Activated naive CD8-positive, alpha-beta T cell treated with anti-CD3 and anti-CD28 coated beads, Interleukin-2, amount 50 U/mL, for 24 hours (primary cell): ENCODE results near the gene CUEDC2.

Source experiments
- ATAC-seq: fragments of 150-1000 bp; cut with Tn5 transposase; one replicate; pipeline ENCODE4 v1.10.0; 2021
- DNase-seq: peaks from one replicate; pipeline ENCODE4 v3.0.0; 2021
- H3K27ac Mint-ChIP-seq: one replicate; pipeline ENCODE4 v1.8.0; 2021; ENCODE audit warnings: mild to moderate bottlenecking, mixed read lengths
- H3K27me3 Mint-ChIP-seq: one replicate; pipeline ENCODE4 v1.8.0; 2021; ENCODE audit warnings: mixed read lengths
- H3K36me3 Mint-ChIP-seq: one replicate; pipeline ENCODE4 v1.8.0; 2021; ENCODE audit warnings: low read depth, mixed read lengths
- H3K4me1 Mint-ChIP-seq: one replicate; pipeline ENCODE4 v1.8.0; 2021; ENCODE audit warnings: mixed read lengths
- H3K4me3 Mint-ChIP-seq: one replicate; pipeline ENCODE4 v1.8.0; 2021; ENCODE audit warnings: mild to moderate bottlenecking, moderate library complexity, mixed read lengths
- H3K9me3 Mint-ChIP-seq: one replicate; pipeline ENCODE4 v1.8.0; 2021; ENCODE audit warnings: mixed read lengths

Gene CUEDC2

DNA sequence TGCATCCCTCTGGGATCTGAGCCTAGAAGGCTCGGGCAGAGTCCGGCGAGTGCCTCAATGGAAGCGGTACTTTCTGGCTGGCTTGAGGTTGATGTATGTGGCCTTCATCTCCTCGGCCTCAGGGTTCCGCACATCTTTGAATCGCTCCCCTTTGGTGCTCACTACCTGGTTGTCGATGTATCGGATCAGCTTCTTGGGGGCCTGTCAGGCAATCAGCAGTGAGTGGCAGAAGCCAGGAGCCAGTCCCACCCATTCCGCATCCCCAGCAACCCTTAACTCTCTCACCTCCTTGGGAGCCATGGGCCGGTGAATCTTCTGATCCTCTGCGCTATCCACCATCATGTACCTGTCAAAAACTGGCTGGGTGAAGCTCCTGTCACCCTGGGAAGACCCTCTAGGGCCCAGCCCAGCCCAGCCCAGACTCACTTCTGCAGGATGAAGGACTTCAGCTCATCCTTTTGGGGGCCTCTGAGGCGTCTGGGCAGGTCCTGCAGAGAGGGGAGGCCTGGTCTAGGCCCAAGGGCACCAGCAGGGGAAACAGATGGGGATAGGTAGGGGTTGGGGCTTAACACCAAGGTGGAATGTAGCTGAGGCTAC lies 8.9 kb downstream of the CUEDC2 start:
- DNase-seq (no peak), ATAC-seq (no peak)
- Mint-ChIP-seq H3K4me3 (peak overlapping the region; percentile 21), H3K27ac (no peak overlapping the region), H3K4me1 (peaks cover 53% of the 10 kb centered on the region), H3K9me3 (no peaks in the 10 kb centered on the region), H3K36me3 (peaks cover 8% of the 10 kb centered on the region), H3K27me3 (peaks cover 9% of the 10 kb centered on the region)

DNA sequence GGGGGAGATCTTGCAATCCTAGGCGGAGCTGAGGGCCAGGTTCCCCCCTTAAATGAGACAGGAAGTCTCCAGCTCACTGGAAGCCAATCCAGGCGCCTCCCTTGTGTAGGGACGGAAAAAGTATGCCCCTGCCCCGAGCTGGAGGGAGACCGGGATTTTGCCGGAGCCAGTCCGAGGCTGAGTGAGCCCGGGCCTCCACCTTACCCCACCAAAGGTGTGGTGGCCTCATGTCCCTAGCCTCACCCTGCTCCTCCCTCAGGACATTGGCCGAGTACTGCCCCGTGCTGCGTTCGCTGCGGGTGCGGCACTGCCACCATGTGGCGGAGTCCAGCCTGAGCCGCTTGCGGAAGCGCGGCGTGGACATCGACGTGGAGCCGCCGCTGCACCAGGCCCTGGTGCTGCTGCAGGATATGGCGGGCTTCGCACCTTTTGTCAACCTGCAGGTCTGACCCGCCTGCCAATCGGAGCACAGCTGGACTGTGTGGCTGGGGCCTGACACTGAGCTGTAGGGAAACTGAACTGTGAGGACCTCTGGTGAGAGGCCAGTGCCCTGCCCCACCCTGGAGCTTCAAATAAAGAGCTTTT lies 9.7 kb downstream of the CUEDC2 start:
- Mint-ChIP-seq H3K27me3 (peaks cover 17% of the 10 kb centered on the region), H3K27ac (peak overlapping the region; percentile 49), H3K36me3 (peaks cover 8% of the 10 kb centered on the region), H3K9me3 (no peaks in the 10 kb centered on the region), H3K4me3 (peak overlapping the region; percentile 91), H3K4me1 (peaks cover 55% of the 10 kb centered on the region)
- ATAC-seq (peak; percentile 11), DNase-seq (peak; percentile 73)

DNA sequence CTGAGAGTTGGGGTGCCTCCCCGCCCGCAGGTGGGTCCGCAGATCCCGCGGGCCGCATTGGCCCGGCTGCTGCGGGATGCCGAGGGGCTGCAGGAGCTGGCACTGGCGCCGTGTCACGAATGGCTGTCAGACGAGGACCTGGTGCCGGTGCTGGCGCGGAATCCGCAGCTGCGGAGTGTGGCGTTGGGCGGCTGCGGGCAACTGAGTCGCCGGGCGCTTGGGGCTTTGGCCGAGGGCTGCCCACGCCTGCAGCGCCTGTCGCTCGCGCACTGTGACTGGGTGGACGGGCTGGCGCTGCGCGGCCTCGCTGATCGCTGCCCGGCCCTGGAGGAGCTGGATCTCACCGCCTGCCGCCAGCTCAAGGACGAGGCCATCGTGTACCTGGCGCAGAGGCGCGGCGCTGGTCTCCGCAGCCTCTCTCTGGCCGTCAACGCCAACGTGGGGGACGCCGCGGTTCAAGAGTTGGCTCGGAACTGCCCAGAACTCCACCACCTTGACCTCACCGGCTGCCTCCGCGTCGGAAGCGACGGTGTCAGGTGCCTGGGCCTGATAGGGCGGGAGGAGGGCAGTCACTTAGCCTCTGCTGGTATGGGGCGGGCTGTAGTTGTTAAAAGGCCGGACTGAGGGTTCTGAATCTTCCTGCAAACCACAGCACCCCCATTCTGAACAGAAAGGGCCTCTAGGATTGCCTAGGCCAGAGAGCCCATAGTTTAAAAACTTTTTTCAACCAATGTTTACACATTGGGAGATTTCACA lies 10.4 kb downstream of the CUEDC2 start:
- H3K36me3 Mint-ChIP-seq = peaks cover 8% of the 10 kb centered on the region
- H3K27me3 Mint-ChIP-seq = peaks cover 24% of the 10 kb centered on the region
- peaks cover 48% of the 10 kb centered on the region for H3K4me1 Mint-ChIP-seq
- ATAC-seq (peak; percentile 3), DNase-seq (no peak)
- H3K27ac Mint-ChIP-seq = peak overlapping the region; percentile 97
- no peaks in the 10 kb centered on the region for H3K9me3 Mint-ChIP-seq
- H3K4me3 Mint-ChIP-seq = peak overlapping the region; percentile 91

DNA sequence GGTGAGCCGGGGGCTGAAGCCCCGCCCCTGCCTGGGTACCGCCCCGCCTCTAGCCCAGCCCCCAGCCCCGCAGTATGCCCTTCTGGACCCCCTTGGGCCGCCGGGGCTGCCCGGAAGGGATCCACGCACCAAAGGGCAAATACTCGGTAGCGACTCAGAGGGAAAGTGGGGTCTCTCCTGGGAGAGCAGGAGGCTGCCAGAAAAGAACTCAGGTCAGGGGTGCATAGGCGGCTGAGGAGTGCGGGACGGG lies 10.9 kb downstream of the CUEDC2 start:
- Mint-ChIP-seq H3K36me3 (peaks cover 8% of the 10 kb centered on the region), H3K27me3 (peaks cover 25% of the 10 kb centered on the region), H3K4me1 (peaks cover 43% of the 10 kb centered on the region), H3K4me3 (peak overlapping the region; percentile 91), H3K27ac (peak overlapping the region; percentile 97), H3K9me3 (no peaks in the 10 kb centered on the region)
- DNase-seq = no peak
- ATAC-seq = no peak

DNA sequence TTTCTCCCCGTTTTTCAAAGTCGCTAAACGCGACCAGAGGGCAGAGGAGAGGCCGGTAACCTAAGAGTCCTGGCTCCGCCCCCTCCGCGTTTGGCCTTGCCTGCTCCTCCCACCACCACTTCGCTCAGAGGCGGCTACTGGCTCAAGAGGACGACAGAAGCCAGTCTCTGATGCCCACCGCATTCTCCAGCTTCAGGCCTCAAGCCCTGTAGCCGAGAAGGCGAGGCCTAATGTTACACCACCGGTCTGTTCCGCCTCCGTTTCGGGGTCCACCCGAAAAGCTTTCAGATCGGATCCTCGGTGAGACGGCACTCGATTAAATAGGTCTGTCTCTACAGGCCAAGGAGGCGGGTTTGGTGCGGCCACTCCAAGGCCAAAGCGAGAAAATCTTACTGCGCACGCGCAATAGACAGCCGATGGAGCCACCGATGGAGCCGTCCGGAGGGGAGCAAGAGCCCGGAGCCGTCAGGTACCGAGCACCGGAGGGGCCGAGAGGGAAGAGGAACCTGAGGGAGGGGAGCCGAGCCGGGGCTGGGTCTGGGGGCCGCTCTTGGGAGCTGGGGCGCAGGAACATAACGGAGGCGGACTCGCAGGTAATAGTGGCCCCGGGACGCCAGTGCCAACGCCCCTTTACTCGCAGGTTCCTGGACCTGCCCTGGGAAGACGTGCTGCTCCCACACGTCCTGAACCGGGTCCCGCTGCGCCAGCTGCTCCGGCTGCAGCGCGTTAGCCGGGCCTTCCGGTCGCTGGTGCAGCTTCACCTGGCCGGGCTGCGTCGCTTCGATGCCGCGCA lies 11.5 kb downstream of the CUEDC2 start, which contains the start of gene FBXL15:
Gene FBXL15 (plus strand): TSS at position 123 of the 793 bp plus-strand sequence. CDS start 294 bp downstream, at position 417.
- peak; percentile 98 for DNase-seq
- H3K27ac Mint-ChIP-seq = peak within 1 kb of the TSS; percentile 97
- H3K4me1 Mint-ChIP-seq = peaks cover 39% of the 10 kb centered on the region
- peaks cover 8% of the 10 kb centered on the region for H3K36me3 Mint-ChIP-seq
- H3K9me3 Mint-ChIP-seq = no peaks in the 10 kb centered on the region
- peak within 1 kb of the TSS; percentile 91 for H3K4me3 Mint-ChIP-seq
- H3K27me3 Mint-ChIP-seq = peaks cover 28% of the 10 kb centered on the region
- ATAC-seq = peak; percentile 78

DNA sequence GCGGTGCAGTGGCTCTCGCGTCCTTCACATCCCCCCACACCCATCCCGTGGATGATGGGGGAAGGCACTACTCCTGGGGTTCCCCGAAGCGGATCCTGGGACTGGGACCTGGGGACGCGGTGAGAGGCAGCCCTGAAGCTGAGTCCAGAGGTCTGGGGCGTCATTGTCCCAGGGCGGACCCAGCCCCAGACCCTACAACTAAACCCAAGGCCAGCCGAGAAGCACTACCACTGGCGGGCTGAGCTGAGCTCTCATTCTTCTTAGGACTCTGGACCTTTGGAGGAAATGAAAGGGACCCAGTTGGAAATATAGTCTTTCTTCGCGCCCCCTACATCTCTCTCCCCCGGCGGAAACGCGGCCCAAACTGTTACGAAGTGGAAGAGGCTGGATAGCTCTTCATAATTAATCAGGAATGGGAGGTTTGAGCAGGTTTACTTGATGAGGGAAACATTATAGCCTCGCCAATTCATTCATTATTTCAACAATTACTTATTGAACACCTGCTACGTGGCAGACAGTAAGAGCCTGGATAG lies 12.1 kb downstream of the CUEDC2 start:
- peaks cover 39% of the 10 kb centered on the region for H3K4me1 Mint-ChIP-seq
- no peak for ATAC-seq
- H3K36me3 Mint-ChIP-seq = peaks cover 8% of the 10 kb centered on the region
- DNase-seq = no peak
- H3K4me3 Mint-ChIP-seq = peak overlapping the region; percentile 91
- H3K27ac Mint-ChIP-seq = peak overlapping the region; percentile 97
- peaks cover 30% of the 10 kb centered on the region for H3K27me3 Mint-ChIP-seq
- no peaks in the 10 kb centered on the region for H3K9me3 Mint-ChIP-seq

DNA sequence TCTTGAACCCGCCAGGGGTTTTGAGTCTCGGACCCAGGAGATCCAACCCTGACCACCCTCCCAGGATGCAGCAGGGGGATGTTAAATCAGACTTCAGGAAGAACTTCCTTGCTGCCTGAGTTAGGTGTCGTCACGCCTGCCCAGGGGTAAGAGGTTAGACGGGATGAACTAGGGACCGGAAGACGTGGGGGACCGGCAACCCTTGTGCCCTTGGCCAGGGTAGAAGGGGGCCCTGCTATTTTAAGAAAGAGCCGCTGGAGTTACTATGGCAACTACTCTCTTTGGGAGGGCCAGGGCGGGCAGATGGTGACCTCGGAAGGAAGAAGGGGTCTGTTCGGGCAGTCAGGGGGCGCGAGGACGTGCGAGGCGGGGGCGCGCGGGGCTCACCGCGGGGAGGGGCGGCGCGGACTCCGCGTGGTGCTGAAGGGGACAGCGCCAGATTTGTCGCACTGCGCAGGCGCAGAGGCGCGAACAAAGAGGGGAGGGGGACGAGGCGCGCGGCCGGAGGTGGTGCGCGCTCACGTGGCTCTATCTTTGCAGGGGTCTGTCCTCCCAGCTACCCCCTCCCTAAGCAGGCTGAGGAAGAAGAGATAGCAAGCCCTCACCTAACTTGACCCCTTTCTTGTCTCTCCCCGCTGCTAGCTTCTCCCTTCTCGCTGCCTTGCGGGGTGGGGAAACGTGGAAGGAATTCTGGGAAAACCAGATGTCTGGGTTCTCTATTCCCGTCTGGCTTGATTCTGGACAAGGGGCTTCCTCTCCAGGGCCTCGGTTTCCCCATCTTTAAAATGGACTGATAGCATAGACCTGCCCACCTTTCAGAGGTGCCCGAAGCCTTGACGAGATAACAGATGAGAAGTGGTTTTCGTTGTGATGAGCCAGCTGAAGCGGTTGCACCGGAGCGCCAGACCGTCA lies 12.8 kb downstream of the CUEDC2 start:
- Mint-ChIP-seq H3K27ac (peak overlapping the region; percentile 50), H3K9me3 (no peaks in the 10 kb centered on the region), H3K36me3 (peaks cover 8% of the 10 kb centered on the region), H3K4me1 (peaks cover 39% of the 10 kb centered on the region), H3K27me3 (peaks cover 30% of the 10 kb centered on the region), H3K4me3 (peak overlapping the region; percentile 91)
- DNase-seq = peak; percentile 77
- no peak for ATAC-seq

DNA sequence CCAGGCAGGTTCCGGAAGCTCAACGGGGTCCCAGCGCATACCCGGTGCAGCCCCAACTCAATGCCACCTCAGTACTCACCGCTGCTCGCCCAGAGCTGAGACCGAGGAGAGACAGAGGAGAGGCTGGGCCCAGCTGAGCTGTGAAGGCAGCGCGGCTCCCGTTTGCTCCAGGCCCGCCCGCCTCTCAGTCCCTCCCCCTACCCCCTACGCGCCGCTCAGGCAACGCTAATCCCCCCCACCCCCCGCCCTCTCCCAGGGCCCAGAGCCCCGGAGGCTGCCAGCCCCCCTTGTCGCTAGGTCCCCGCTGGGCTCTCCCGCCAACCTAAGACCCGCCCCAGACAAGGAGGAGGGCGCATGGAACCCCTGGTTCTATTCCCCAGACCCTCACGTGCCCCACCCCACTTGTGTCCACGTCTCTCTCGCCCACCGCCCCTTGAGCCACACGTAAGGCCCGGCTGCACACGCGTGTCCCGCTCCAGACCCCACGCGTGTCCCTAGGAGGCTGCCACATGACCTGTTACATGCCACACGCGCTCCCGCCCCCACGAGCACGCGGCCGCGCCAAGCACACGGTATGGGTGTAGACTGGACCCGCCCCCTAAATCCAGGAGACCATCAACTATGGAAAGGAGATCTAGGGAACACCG lies 13.6 kb downstream of the CUEDC2 start, which contains the start of gene PSD:
Gene PSD (minus strand): TSS at position 164 of the 647 bp plus-strand sequence. CDS start 1,747 bp downstream, outside the sequence.
- peak within 1 kb of the TSS; percentile 50 for H3K27ac Mint-ChIP-seq
- ATAC-seq = no peak
- peaks cover 8% of the 10 kb centered on the region for H3K36me3 Mint-ChIP-seq
- peaks cover 30% of the 10 kb centered on the region for H3K27me3 Mint-ChIP-seq
- no peak for DNase-seq
- H3K4me3 Mint-ChIP-seq = peak within 1 kb of the TSS; percentile 91
- peaks cover 39% of the 10 kb centered on the region for H3K4me1 Mint-ChIP-seq
- no peaks in the 10 kb centered on the region for H3K9me3 Mint-ChIP-seq

DNA sequence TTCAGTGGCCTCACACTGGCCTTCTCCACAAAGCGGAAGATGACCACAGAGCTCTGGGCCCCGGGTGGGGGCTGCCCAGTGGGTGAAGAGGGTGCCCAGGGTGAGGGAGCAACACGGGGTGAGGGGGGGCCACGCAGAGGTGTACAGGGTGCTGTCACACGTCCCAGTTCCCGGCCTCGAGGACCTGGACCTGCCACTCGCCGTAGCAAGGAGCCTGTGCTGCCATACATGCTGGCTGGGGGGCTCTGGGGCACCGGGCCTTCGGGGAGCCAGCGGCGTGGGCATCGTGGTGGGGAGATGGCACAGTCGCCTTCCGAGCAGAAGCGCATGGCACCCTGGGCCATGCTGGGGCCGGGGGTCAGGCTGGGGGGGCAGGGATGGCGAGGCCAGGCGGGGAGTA lies 15.7 kb downstream of the CUEDC2 start:
- Mint-ChIP-seq H3K27me3 (peaks cover 34% of the 10 kb centered on the region), H3K4me1 (peaks cover 35% of the 10 kb centered on the region), H3K4me3 (no peak overlapping the region), H3K27ac (no peak overlapping the region), H3K9me3 (no peaks in the 10 kb centered on the region), H3K36me3 (peaks cover 2% of the 10 kb centered on the region)
- DNase-seq (no peak), ATAC-seq (no peak)

DNA sequence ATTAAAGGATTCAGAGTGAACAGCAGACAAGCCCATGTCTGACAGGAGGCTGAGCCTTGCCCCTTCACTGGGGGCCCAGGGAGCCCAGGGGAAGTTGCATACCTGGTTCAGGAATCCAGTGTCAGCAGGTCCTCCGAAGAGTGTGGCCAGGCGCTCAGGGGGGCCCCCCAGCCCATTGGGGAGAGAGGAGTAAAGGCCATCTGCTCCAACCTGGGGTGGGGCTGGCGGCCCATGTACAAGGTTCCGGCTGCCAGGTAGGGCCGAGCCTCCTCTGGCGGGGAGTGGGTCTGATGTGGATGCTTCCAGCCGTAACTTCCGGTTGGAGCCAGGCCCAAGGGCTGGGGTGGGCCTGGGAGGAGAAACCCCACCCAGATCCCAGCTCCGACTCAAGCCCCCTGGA lies 16.1 kb downstream of the CUEDC2 start:
- H3K4me3 Mint-ChIP-seq = no peak overlapping the region
- peaks cover 38% of the 10 kb centered on the region for H3K4me1 Mint-ChIP-seq
- ATAC-seq = no peak
- H3K9me3 Mint-ChIP-seq = no peaks in the 10 kb centered on the region
- H3K27ac Mint-ChIP-seq = no peak overlapping the region
- DNase-seq = no peak
- H3K27me3 Mint-ChIP-seq = peaks cover 38% of the 10 kb centered on the region
- peaks cover 2% of the 10 kb centered on the region for H3K36me3 Mint-ChIP-seq

DNA sequence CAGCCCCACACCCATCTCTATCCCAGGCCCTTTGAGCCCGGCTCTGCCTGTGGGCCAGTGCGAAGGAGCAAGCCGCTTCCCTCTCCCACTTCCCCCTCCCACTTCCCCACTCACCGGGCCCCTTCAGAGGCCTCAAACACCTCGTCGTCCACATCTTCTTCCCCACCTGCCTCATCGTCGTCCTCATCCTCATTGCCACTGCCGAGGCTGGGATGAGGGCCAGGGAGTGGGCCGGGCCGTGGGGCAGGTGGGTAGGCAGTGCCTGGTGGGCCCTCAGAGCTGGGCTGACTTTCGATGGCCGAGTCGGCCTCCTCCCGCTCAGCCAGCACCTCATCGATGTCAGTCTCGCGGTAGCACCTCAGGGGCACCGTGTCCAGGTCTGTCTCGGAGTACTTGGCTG lies 17.6 kb downstream of the CUEDC2 start:
- ATAC-seq (no peak), DNase-seq (no peak)
- no peaks in the 10 kb centered on the region for H3K9me3 Mint-ChIP-seq
- H3K27ac Mint-ChIP-seq = no peak overlapping the region
- peaks cover 44% of the 10 kb centered on the region for H3K27me3 Mint-ChIP-seq
- no peak overlapping the region for H3K4me3 Mint-ChIP-seq
- H3K36me3 Mint-ChIP-seq = no peaks in the 10 kb centered on the region
- H3K4me1 Mint-ChIP-seq = peaks cover 37% of the 10 kb centered on the region

DNA sequence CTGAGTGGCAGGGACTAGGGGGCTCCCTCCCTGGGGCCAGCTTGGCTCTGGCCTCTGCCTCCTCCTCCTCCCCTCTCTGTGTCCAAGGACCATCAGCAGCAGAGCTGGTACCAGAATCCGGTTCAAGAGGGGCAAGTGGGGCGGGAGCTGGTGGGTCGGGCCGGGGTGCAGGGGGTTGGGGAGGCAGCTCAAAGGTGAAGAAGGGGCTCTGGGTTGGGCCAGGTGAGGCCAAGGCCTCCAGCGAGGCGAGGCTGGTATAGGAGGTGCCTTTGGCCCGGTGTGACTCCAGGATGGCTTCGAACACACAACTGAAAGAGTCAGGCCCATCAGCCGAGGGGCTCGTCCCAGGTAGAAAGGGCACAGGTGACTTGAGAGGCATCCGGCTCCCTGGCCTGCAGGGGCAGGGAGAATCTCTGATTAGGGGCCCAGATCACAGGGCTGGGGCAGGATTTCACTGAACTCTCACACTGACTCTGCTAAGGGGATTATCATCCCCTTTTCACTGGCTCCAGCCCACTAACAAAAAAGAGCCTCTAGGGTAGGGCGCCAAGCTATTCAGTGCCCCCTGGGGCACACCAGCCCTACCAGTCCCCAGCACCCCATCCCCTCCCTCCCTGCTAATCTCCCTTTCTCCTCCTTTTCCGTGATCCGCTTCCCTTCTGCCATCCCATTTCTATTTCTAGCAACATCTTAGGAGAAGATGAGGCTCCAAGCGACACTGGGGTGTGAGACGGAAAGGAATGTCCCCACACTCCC lies 18.4 kb downstream of the CUEDC2 start:
- H3K27me3 Mint-ChIP-seq = peaks cover 42% of the 10 kb centered on the region
- no peak for DNase-seq
- no peak for ATAC-seq
- H3K4me3 Mint-ChIP-seq = no peak overlapping the region
- no peaks in the 10 kb centered on the region for H3K36me3 Mint-ChIP-seq
- H3K9me3 Mint-ChIP-seq = no peaks in the 10 kb centered on the region
- H3K27ac Mint-ChIP-seq = no peak overlapping the region
- peaks cover 35% of the 10 kb centered on the region for H3K4me1 Mint-ChIP-seq
